ENCODE measurements around the gene FAM83D. TPM values are rescaled to one million over a fixed set of nuclear protein-coding genes. Genes with fewer than 3 reads are reported as not detected.

Gene FAM83D
- total RNA-seq, 2 experiments from 2014 or later: 1.8 to 1.9 TPM

- H3K9me3 Mint-ChIP-seq: no peaks in the 10 kb centered on the region
- Histone ChIP-seq H3K4me1 (ENCODE audit: insufficient read depth, low read length) (peaks cover 24% of the 10 kb centered on the region), H3K4me3 (ENCODE audit: low read length) (no peak overlapping the region), H3K9me3 (ENCODE audit: control insufficient read depth in 1 of 2, insufficient read depth in 1 of 2, low read length in 2 of 2) (no peaks in the 10 kb centered on the region), H3K27ac (ENCODE audit: low read depth in 1 of 2, low read length in 2 of 2) (peak overlapping the region; percentile 38 to 59), H3K36me3 (ENCODE audit: insufficient read depth, low read length) (peaks cover 44% of the 10 kb centered on the region), H3K27me3 (ENCODE audit: control insufficient read depth in 1 of 2, insufficient read depth in 2 of 2, low read length in 2 of 2) (no peaks in the 10 kb centered on the region)
- H3K4me1 Mint-ChIP-seq (ENCODE audit: low read depth): peaks cover 36% of the 10 kb centered on the region
- DNase-seq (no peak), ATAC-seq (ENCODE audit: poor library complexity) (no peak)
- H3K36me3 Mint-ChIP-seq (ENCODE audit: low read depth): peaks cover 29% of the 10 kb centered on the region
- H3K4me3 Mint-ChIP-seq: no peak overlapping the region
- H3K27ac Mint-ChIP-seq: peak overlapping the region; percentile 77
- CTCF ChIA-PET: interaction anchor here (0.8 to 2.3 kb wide), 9 partner anchors 9 to 86 kb away, joined by 3 to 9 read pairs (median 4); partner anchors contain the start of gene DHX35
- POLR2A ChIA-PET: interaction anchor here (1.0 to 2.7 kb wide), 7 partner anchors 11 to 87 kb away, joined by 3 to 24 read pairs (median 3); partner anchors contain the start of gene PPP1R16B
- intact Hi-C loops (cut with DNase I, micrococcal nuclease): loop anchor here (2.0 to 10.0 kb wide), 5 partner anchors 50 to 230 kb away; no protein-coding TSS in a partner anchor
- TF ChIP-seq, protein P1, sequence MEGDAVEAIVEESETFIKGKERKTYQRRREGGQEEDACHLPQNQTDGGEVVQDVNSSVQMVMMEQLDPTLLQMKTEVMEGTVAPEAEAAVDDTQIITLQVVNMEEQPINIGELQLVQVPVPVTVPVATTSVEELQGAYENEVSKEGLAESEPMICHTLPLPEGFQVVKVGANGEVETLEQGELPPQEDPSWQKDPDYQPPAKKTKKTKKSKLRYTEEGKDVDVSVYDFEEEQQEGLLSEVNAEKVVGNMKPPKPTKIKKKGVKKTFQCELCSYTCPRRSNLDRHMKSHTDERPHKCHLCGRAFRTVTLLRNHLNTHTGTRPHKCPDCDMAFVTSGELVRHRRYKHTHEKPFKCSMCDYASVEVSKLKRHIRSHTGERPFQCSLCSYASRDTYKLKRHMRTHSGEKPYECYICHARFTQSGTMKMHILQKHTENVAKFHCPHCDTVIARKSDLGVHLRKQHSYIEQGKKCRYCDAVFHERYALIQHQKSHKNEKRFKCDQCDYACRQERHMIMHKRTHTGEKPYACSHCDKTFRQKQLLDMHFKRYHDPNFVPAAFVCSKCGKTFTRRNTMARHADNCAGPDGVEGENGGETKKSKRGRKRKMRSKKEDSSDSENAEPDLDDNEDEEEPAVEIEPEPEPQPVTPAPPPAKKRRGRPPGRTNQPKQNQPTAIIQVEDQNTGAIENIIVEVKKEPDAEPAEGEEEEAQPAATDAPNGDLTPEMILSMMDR (IDR thresholded peaks at IDR 0.05): no peak
- no peaks in the 10 kb centered on the region for H3K27me3 Mint-ChIP-seq
Observed at GRCh38 chr20:38892091-38892981, 33.9 kb upstream of the FAM83D start.

DNA sequence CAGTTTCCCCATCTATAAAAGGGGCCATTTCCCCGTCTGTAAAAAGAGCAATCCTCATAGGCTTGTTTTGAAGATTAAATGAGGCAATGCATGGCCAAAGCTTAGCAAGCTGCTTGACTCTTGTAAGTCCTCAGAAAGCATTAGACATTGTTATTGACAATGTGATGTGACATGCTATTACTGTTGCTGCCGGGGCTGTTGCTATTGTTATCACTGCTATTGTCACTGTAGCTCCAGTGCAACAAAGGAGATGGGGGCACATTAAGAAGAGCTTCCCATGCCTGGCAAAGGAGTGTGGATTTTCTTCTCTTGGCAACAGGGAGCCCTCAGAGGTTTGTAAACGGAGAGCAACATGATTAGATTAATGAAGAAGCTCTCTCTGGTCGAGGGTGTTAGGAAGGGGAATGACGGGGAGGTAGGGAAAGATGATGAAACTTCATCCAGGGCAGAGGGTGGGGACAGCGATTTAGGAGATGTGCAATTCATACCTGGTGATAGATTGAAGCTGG is 33.1 kb upstream of the FAM83D start:
- Mint-ChIP-seq H3K4me1 (ENCODE audit: low read depth) (peaks cover 33% of the 10 kb centered on the region), H3K36me3 (ENCODE audit: low read depth) (peaks cover 36% of the 10 kb centered on the region), H3K27me3 (no peaks in the 10 kb centered on the region), H3K4me3 (peak overlapping the region; percentile 64), H3K27ac (peak overlapping the region; percentile 77), H3K9me3 (no peaks in the 10 kb centered on the region)
- TF ChIP-seq, protein P1 (IDR thresholded peaks at IDR 0.05): no peak
- peak; percentile 27 for ATAC-seq (ENCODE audit: poor library complexity)
- ChIA-PET POLR2A (interaction anchor here (0.8 to 2.7 kb wide), 8 partner anchors 10 to 88 kb away, joined by 3 to 24 read pairs (median 3); partner anchors contain the start of gene PPP1R16B), CTCF (interaction anchor here (0.6 to 2.3 kb wide), 15 partner anchors 10 to 1746 kb away, joined by 3 to 9 read pairs (median 4); partner anchors contain the start of gene DHX35)
- Histone ChIP-seq H3K9me3 (ENCODE audit: control insufficient read depth in 1 of 2, insufficient read depth in 1 of 2, low read length in 2 of 2) (no peaks in the 10 kb centered on the region), H3K36me3 (ENCODE audit: insufficient read depth, low read length) (peaks cover 49% of the 10 kb centered on the region), H3K27me3 (ENCODE audit: control insufficient read depth in 1 of 2, insufficient read depth in 2 of 2, low read length in 2 of 2) (no peaks in the 10 kb centered on the region), H3K4me1 (ENCODE audit: insufficient read depth, low read length) (peaks cover 24% of the 10 kb centered on the region), H3K4me3 (ENCODE audit: low read length) (peak overlapping the region; percentile 10), H3K27ac (ENCODE audit: low read depth in 1 of 2, low read length in 2 of 2) (peak overlapping the region; percentile 15 to 59)
- DNase-seq: peak in 3 of 14 experiments; percentile 14 to 33 (median 27)
- intact Hi-C loops (cut with DNase I, micrococcal nuclease): loop anchor here (1.0 to 10.0 kb wide), 9 partner anchors 51 to 247 kb away; no protein-coding TSS in a partner anchor

- H3K9me3 Mint-ChIP-seq: no peaks in the 10 kb centered on the region
- peak overlapping the region; percentile 77 for H3K27ac Mint-ChIP-seq
- no peaks in the 10 kb centered on the region for H3K9me3 ChIP-seq (ENCODE audit: control insufficient read depth in 1 of 2, insufficient read depth in 1 of 2, low read length in 2 of 2)
- ATAC-seq (ENCODE audit: poor library complexity) (peak; percentile 88), DNase-seq (peak; percentile 61 to 90 (median 78))
- TF ChIP-seq, protein P1 (IDR thresholded peaks at IDR 0.05): peak; percentile 96
- ChIA-PET CTCF (interaction anchor here (0.6 to 2.3 kb wide), 15 partner anchors 10 to 1746 kb away, joined by 3 to 9 read pairs (median 4); partner anchors contain the start of gene DHX35), POLR2A (interaction anchor here (0.8 to 2.7 kb wide), 8 partner anchors 10 to 89 kb away, joined by 3 to 24 read pairs (median 3); partner anchors contain the start of gene PPP1R16B)
- H3K36me3 Mint-ChIP-seq (ENCODE audit: low read depth): peaks cover 34% of the 10 kb centered on the region
- peak overlapping the region; percentile 10 for H3K4me3 ChIP-seq (ENCODE audit: low read length)
- intact Hi-C loops (cut with DNase I, micrococcal nuclease): loop anchor here (1.0 to 10.0 kb wide), 9 partner anchors 51 to 247 kb away; no protein-coding TSS in a partner anchor
- H3K4me1 Mint-ChIP-seq (ENCODE audit: low read depth): peaks cover 33% of the 10 kb centered on the region
- peaks cover 24% of the 10 kb centered on the region for H3K4me1 ChIP-seq (ENCODE audit: insufficient read depth, low read length)
- H3K36me3 ChIP-seq (ENCODE audit: insufficient read depth, low read length): peaks cover 51% of the 10 kb centered on the region
- peak overlapping the region; percentile 5 for H3K4me3 Mint-ChIP-seq
- H3K27ac ChIP-seq (ENCODE audit: low read depth in 1 of 2, low read length in 2 of 2): peak overlapping the region; percentile 15 to 59
- H3K27me3 Mint-ChIP-seq: no peaks in the 10 kb centered on the region
- H3K27me3 ChIP-seq (ENCODE audit: control insufficient read depth in 1 of 2, insufficient read depth in 2 of 2, low read length in 2 of 2): no peaks in the 10 kb centered on the region
Observed at GRCh38 chr20:38893565-38894090, 32.6 kb upstream of the FAM83D start.
